ENCODE results near the gene EXOC4. TPM values are rescaled to one million over a fixed set of nuclear protein-coding genes. Genes with fewer than 3 reads are reported as not detected.

EXOC4 gene
- total RNA-seq, 1 experiment from 2014 or later: 75.8 TPM

DNA sequence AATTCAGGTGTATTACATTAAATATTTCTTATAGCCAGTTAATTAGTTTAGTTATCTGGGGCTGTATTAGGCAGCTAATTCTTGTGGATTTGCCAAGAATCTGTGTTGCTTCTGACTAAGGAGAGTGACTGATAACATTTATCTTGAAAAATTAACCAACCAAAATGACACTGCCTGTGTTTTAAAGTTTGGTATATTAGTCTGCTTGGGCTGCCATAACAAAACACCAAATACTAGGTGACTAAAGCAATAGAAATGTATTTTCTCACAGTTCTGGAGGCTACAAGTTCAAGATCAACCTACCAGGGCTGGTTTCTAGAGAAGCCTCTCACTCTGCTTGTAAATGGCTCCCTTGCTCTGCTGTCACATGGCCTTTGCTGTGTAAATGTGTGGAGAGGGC, 12.9 kb downstream of the EXOC4 start:
- Mint-ChIP-seq H3K4me3 (no peak overlapping the region), H3K9me3 (no peaks in the 10 kb centered on the region), H3K4me1 (peaks cover 33 to 49% of the 10 kb centered on the region in 2 experiments), H3K27ac (no peak overlapping the region), H3K36me3 (ENCODE audit: insufficient read depth in 1 of 3, low read depth in 3 of 3) (peaks cover 0 to 12% (median 0%) of the 10 kb centered on the region in 3 experiments; a peak in 3 of 7 replicates), H3K27me3 (ENCODE audit: low read depth) (no peaks in the 10 kb centered on the region)
- Histone ChIP-seq H2BK120ac (ENCODE audit: low read depth, low read length, poor library complexity, severe bottlenecking) (no peak overlapping the region), H3K23ac (ENCODE audit: insufficient read length, low read depth, low read length) (no peak overlapping the region), H3T11ph (ENCODE audit: low read length) (no peak overlapping the region), H3K27me3 (ENCODE audit: insufficient read depth, low read length) (no peaks in the 10 kb centered on the region), H2BK15ac (ENCODE audit: low read depth, low read length) (no peak overlapping the region), H3K4ac (ENCODE audit: low read depth, low read length) (no peak overlapping the region), H3K4me1 (ENCODE audit: insufficient read depth, low read length) (no peaks in the 10 kb centered on the region), H3K27ac (ENCODE audit: insufficient read length, low read depth, low read length) (no peak overlapping the region), H3K79me2 (ENCODE audit: insufficient read depth, low read length) (peaks cover 4% of the 10 kb centered on the region; the same call in 1 of the 2 replicates), H3K4me2 (ENCODE audit: insufficient read depth, insufficient read length, low read length) (no peak overlapping the region), H2BK20ac (ENCODE audit: low read depth, low read length, poor library complexity, severe bottlenecking) (no peak overlapping the region), H3K79me1 (ENCODE audit: insufficient read depth, low read depth, low read length, poor library complexity, severe bottlenecking) (peaks cover 2% of the 10 kb centered on the region), H3K9me3 (ENCODE audit: control insufficient read depth, low read depth, low read length) (no peaks in the 10 kb centered on the region), H3K9ac (ENCODE audit: extremely low read depth, insufficient read length, low read length) (no peak overlapping the region), H4K8ac (replicated peaks; ENCODE audit: insufficient read length, low read depth, low read length) (no peak overlapping the region), H3K56ac (ENCODE audit: insufficient read length, low read depth, low read length) (no peak overlapping the region), H4K91ac (ENCODE audit: insufficient read length, low read depth, low read length) (no peak overlapping the region), H2BK12ac (ENCODE audit: insufficient read length, low read depth, low read length) (no peak overlapping the region), H3K14ac (ENCODE audit: insufficient read depth, low read length) (no peak overlapping the region), H3K23me2 (ENCODE audit: insufficient read length, low read depth, low read length, poor library complexity, severe bottlenecking) (no peaks in the 10 kb centered on the region), H2BK5ac (ENCODE audit: insufficient read length, low read length) (no peak overlapping the region), H4K20me1 (ENCODE audit: control insufficient read depth, insufficient read depth, insufficient read length) (no peaks in the 10 kb centered on the region), H3K18ac (ENCODE audit: insufficient read length, low read depth, low read length) (no peak overlapping the region), H2AFZ (ENCODE audit: low read length) (no peak overlapping the region), H2AK5ac (ENCODE audit: insufficient read length, low read length) (no peak overlapping the region), H4K5ac (ENCODE audit: insufficient read length, low read depth, low read length) (no peak overlapping the region)
- TF ChIP-seq, protein P1, sequence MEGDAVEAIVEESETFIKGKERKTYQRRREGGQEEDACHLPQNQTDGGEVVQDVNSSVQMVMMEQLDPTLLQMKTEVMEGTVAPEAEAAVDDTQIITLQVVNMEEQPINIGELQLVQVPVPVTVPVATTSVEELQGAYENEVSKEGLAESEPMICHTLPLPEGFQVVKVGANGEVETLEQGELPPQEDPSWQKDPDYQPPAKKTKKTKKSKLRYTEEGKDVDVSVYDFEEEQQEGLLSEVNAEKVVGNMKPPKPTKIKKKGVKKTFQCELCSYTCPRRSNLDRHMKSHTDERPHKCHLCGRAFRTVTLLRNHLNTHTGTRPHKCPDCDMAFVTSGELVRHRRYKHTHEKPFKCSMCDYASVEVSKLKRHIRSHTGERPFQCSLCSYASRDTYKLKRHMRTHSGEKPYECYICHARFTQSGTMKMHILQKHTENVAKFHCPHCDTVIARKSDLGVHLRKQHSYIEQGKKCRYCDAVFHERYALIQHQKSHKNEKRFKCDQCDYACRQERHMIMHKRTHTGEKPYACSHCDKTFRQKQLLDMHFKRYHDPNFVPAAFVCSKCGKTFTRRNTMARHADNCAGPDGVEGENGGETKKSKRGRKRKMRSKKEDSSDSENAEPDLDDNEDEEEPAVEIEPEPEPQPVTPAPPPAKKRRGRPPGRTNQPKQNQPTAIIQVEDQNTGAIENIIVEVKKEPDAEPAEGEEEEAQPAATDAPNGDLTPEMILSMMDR (conservative IDR thresholded peaks at IDR 0.05): no peak
- no peak for DNase-seq
